ENCODE data around the gene CTSH. TPM values are rescaled to one million over a fixed set of nuclear protein-coding genes. Genes with fewer than 3 reads are reported as not detected.

CTSH gene
- total and polyA plus RNA-seq, 3 donors from 2014 or later = 44.3 to 152 (median 45.6) TPM

- peaks cover 9% of the 10 kb centered on the region for H3K4me1 ChIP-seq
- H3K9me3 ChIP-seq = no peaks in the 10 kb centered on the region
- intact Hi-C loops (cut with DNase I; ENCODE audit: low total_unique reads) = no loop called here
- H3K27ac ChIP-seq = no peak overlapping the region
- H3K4me3 ChIP-seq = no peak overlapping the region
- H3K27me3 ChIP-seq = no peaks in the 10 kb centered on the region
- WGBS, 2 donors = 85 to 86% methylated on average over 10 of the region's 10 CpGs
- H3K36me3 ChIP-seq (ENCODE audit: low read depth, missing control alignments) = no peaks in the 10 kb centered on the region
- no peak for DNase-seq
- TF ChIP-seq, protein P1, sequence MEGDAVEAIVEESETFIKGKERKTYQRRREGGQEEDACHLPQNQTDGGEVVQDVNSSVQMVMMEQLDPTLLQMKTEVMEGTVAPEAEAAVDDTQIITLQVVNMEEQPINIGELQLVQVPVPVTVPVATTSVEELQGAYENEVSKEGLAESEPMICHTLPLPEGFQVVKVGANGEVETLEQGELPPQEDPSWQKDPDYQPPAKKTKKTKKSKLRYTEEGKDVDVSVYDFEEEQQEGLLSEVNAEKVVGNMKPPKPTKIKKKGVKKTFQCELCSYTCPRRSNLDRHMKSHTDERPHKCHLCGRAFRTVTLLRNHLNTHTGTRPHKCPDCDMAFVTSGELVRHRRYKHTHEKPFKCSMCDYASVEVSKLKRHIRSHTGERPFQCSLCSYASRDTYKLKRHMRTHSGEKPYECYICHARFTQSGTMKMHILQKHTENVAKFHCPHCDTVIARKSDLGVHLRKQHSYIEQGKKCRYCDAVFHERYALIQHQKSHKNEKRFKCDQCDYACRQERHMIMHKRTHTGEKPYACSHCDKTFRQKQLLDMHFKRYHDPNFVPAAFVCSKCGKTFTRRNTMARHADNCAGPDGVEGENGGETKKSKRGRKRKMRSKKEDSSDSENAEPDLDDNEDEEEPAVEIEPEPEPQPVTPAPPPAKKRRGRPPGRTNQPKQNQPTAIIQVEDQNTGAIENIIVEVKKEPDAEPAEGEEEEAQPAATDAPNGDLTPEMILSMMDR (IDR thresholded peaks at IDR 0.05) = no peak
- TF ChIP-seq POLR2A (IDR thresholded peaks at IDR 0.05) = no peak
These were observed 32.9 kb upstream of the CTSH start for GRCh38 chr15:78977591-78978347.

DNA sequence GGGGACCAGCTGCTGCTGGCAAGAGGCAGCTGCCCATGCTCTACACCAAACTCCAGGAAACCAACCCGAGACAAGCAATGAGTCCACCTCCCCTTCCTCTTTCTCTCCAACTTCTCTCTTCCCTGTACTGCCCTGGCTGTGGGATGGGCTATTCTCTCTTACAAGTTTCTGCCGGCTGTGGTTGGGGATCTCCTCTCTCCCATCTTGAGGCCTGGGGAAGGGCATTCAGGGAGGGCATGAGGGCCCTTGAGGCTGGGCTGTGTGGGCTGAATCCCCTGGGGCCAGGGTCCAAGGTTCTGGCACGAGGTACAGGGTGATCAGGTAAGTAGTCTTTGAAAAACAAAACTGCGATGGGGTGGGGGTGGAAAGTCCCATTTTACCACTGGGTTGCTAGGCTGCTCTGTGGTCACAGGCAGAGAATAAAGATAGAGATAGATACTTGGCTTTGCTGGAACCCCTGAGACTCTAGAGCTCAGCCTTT, 32.3 kb upstream of the CTSH start:
- H3K4me1 ChIP-seq = peaks cover 9% of the 10 kb centered on the region
- DNase-seq = no peak
- intact Hi-C loops (cut with DNase I; ENCODE audit: low total_unique reads) = no loop called here
- TF ChIP-seq, protein P1 (IDR thresholded peaks at IDR 0.05) = no peak
- no peak for TF ChIP-seq POLR2A (IDR thresholded peaks at IDR 0.05)
- 80 to 84% methylated on average over 3 to 4 of the region's 4 CpGs for WGBS, 2 donors
- no peaks in the 10 kb centered on the region for H3K27me3 ChIP-seq
- no peaks in the 10 kb centered on the region for H3K36me3 ChIP-seq (ENCODE audit: low read depth, missing control alignments)
- no peak overlapping the region for H3K27ac ChIP-seq
- H3K4me3 ChIP-seq = no peak overlapping the region
- no peaks in the 10 kb centered on the region for H3K9me3 ChIP-seq

- TF ChIP-seq, protein P1 (IDR thresholded peaks at IDR 0.05) = no peak
- TF ChIP-seq POLR2A (IDR thresholded peaks at IDR 0.05) = no peak
- Histone ChIP-seq H3K27me3 (no peaks in the 10 kb centered on the region), H3K4me3 (no peak overlapping the region), H3K4me1 (peaks cover 9% of the 10 kb centered on the region), H3K9me3 (no peaks in the 10 kb centered on the region), H3K36me3 (ENCODE audit: low read depth, missing control alignments) (no peaks in the 10 kb centered on the region), H3K27ac (no peak overlapping the region)
- intact Hi-C loops (cut with DNase I; ENCODE audit: low total_unique reads) = no loop called here
- no peak for DNase-seq
- 80 to 82% methylated on average over 7 of the region's 7 CpGs for WGBS, 2 donors
These were observed 31.8 kb upstream of the CTSH start for GRCh38 chr15:78976691-78977090.

GRCh38 chr15:78974272-78974918, 29.5 kb upstream of the CTSH start:
- 95% methylated on average over 4 to 7 of the region's 7 CpGs for WGBS, 2 donors
- no peaks in the 10 kb centered on the region for H3K36me3 ChIP-seq (ENCODE audit: low read depth, missing control alignments)
- TF ChIP-seq POLR2A (IDR thresholded peaks at IDR 0.05) = no peak
- TF ChIP-seq, protein P1 (IDR thresholded peaks at IDR 0.05) = no peak
- H3K4me1 ChIP-seq = peaks cover 6% of the 10 kb centered on the region
- no peak for DNase-seq
- intact Hi-C loops (cut with DNase I; ENCODE audit: low total_unique reads) = no loop called here
- no peak overlapping the region for H3K27ac ChIP-seq
- H3K27me3 ChIP-seq = no peaks in the 10 kb centered on the region
- no peak overlapping the region for H3K4me3 ChIP-seq
- no peaks in the 10 kb centered on the region for H3K9me3 ChIP-seq
